ENCODE measurements around the gene SPIN4.
"Not testable (repeated sequence)": the region's sequence is repeated elsewhere in the genome, so short reads cannot be mapped to it uniquely, and the experiment has no call there.

The SPIN4 gene

GRCh38 chrX:63350941-63351616 lies at the start of gene SPIN4:
SPIN4 (minus strand) TSS chrX:63351332; CDS start chrX:63350819, 513 bp downstream.
- peaks cover 6% of the 10 kb centered on the region; the same call in 1 of the 2 replicates for H3K4me1 ChIP-seq (ENCODE audit: insufficient read depth, low read length)
- peak within 1 kb of the TSS; percentile 80; the same call in 1 of the 2 replicates for H3K9ac ChIP-seq (ENCODE audit: low read depth, low read length)
- H3K9me3 ChIP-seq (ENCODE audit: insufficient read depth, low read depth, low read length): no peaks in the 10 kb centered on the region; the same call in 1 of the 2 replicates
- no peaks in the 10 kb centered on the region for H3K36me3 ChIP-seq (ENCODE audit: insufficient read depth, low read depth, low read length)
- H3K27me3 ChIP-seq (ENCODE audit: insufficient read depth, low read length): no peaks in the 10 kb centered on the region
- H3K27ac ChIP-seq (ENCODE audit: low read length): no peak within 1 kb of the TSS
- peak within 1 kb of the TSS; percentile 91 for H3K4me3 ChIP-seq (ENCODE audit: low read length)

- no peaks in the 10 kb centered on the region for H3K27me3 ChIP-seq (ENCODE audit: insufficient read depth, low read length)
- no peaks in the 10 kb centered on the region for H3K4me1 ChIP-seq (ENCODE audit: insufficient read depth, low read length)
- H3K36me3 ChIP-seq (ENCODE audit: insufficient read depth, low read depth, low read length): no peaks in the 10 kb centered on the region
- H3K4me3 ChIP-seq (ENCODE audit: low read length): no peak overlapping the region
- peaks cover 9% of the 10 kb centered on the region; the same call in 1 of the 2 replicates for H3K9me3 ChIP-seq (ENCODE audit: insufficient read depth, low read depth, low read length)
- H3K27ac ChIP-seq (ENCODE audit: low read length): no peak overlapping the region
- H3K9ac ChIP-seq (ENCODE audit: low read depth, low read length): no peak overlapping the region
Observed at GRCh38 chrX:63400340-63400739, 49.2 kb upstream of the SPIN4 start.

- H3K9ac ChIP-seq (ENCODE audit: low read depth, low read length): no peak overlapping the region
- no peaks in the 10 kb centered on the region for H3K9me3 ChIP-seq (ENCODE audit: insufficient read depth, low read depth, low read length)
Observed at GRCh38 chrX:63394872-63395271, 43.7 kb upstream of the SPIN4 start.

GRCh38 chrX:63393094-63393493 lies 42.0 kb upstream of the SPIN4 start:
- not testable (repeated sequence) for H3K9ac ChIP-seq (ENCODE audit: low read depth, low read length); H3K27me3 ChIP-seq (ENCODE audit: insufficient read depth, low read length); H3K9me3 ChIP-seq (ENCODE audit: insufficient read depth, low read depth, low read length); H3K4me1 ChIP-seq (ENCODE audit: insufficient read depth, low read length); H3K4me3 ChIP-seq (ENCODE audit: low read length); H3K27ac ChIP-seq (ENCODE audit: low read length); H3K36me3 ChIP-seq (ENCODE audit: insufficient read depth, low read depth, low read length)

More at GRCh38 chrX:63394872-63395271, 43.7 kb upstream of the SPIN4 start:
- no peaks in the 10 kb centered on the region for H3K27me3 ChIP-seq (ENCODE audit: insufficient read depth, low read length)
- H3K4me1 ChIP-seq (ENCODE audit: insufficient read depth, low read length): peaks cover 3% of the 10 kb centered on the region; the same call in 1 of the 2 replicates
- no peak overlapping the region for H3K27ac ChIP-seq (ENCODE audit: low read length)
- H3K4me3 ChIP-seq (ENCODE audit: low read length): peak overlapping the region; percentile 34; the same call in 1 of the 2 replicates
- H3K36me3 ChIP-seq (ENCODE audit: insufficient read depth, low read depth, low read length): no peaks in the 10 kb centered on the region

GRCh38 chrX:63387411-63387810 lies 36.3 kb upstream of the SPIN4 start:
- no peaks in the 10 kb centered on the region for H3K9me3 ChIP-seq (ENCODE audit: insufficient read depth, low read depth, low read length)
- H3K36me3 ChIP-seq (ENCODE audit: insufficient read depth, low read depth, low read length): no peaks in the 10 kb centered on the region
- no peak overlapping the region for H3K4me3 ChIP-seq (ENCODE audit: low read length)
- H3K4me1 ChIP-seq (ENCODE audit: insufficient read depth, low read length): no peaks in the 10 kb centered on the region
- no peak overlapping the region for H3K9ac ChIP-seq (ENCODE audit: low read depth, low read length)
- H3K27me3 ChIP-seq (ENCODE audit: insufficient read depth, low read length): no peaks in the 10 kb centered on the region
- H3K27ac ChIP-seq (ENCODE audit: low read length): no peak overlapping the region

GRCh38 chrX:63384263-63384662 lies 33.1 kb upstream of the SPIN4 start:
- H3K9ac ChIP-seq (ENCODE audit: low read depth, low read length): not testable (repeated sequence)

GRCh38 chrX:63373012-63373411 lies 21.9 kb upstream of the SPIN4 start:
- not testable (repeated sequence) for H3K27me3 ChIP-seq (ENCODE audit: insufficient read depth, low read length); H3K9me3 ChIP-seq (ENCODE audit: insufficient read depth, low read depth, low read length); H3K36me3 ChIP-seq (ENCODE audit: insufficient read depth, low read depth, low read length); H3K27ac ChIP-seq (ENCODE audit: low read length); H3K9ac ChIP-seq (ENCODE audit: low read depth, low read length); H3K4me3 ChIP-seq (ENCODE audit: low read length); H3K4me1 ChIP-seq (ENCODE audit: insufficient read depth, low read length)

More at GRCh38 chrX:63384263-63384662, 33.1 kb upstream of the SPIN4 start:
- not testable (repeated sequence) for H3K36me3 ChIP-seq (ENCODE audit: insufficient read depth, low read depth, low read length); H3K9me3 ChIP-seq (ENCODE audit: insufficient read depth, low read depth, low read length); H3K27me3 ChIP-seq (ENCODE audit: insufficient read depth, low read length); H3K4me3 ChIP-seq (ENCODE audit: low read length); H3K27ac ChIP-seq (ENCODE audit: low read length); H3K4me1 ChIP-seq (ENCODE audit: insufficient read depth, low read length)

- peaks cover 29% of the 10 kb centered on the region for H3K9me3 ChIP-seq (ENCODE audit: insufficient read depth, low read depth, low read length)
- H3K9ac ChIP-seq (ENCODE audit: low read depth, low read length); H3K4me3 ChIP-seq (ENCODE audit: low read length); H3K4me1 ChIP-seq (ENCODE audit: insufficient read depth, low read length); H3K27ac ChIP-seq (ENCODE audit: low read length); H3K27me3 ChIP-seq (ENCODE audit: insufficient read depth, low read length); H3K36me3 ChIP-seq (ENCODE audit: insufficient read depth, low read depth, low read length): not testable (repeated sequence)
Observed at GRCh38 chrX:63367699-63368098, 16.6 kb upstream of the SPIN4 start.

- H3K27me3 ChIP-seq (ENCODE audit: insufficient read depth, low read length): no peaks in the 10 kb centered on the region
- peaks cover 2% of the 10 kb centered on the region; the same call in 1 of the 2 replicates for H3K4me1 ChIP-seq (ENCODE audit: insufficient read depth, low read length)
- peaks cover 29% of the 10 kb centered on the region for H3K9me3 ChIP-seq (ENCODE audit: insufficient read depth, low read depth, low read length)
- no peak overlapping the region for H3K27ac ChIP-seq (ENCODE audit: low read length)
- no peak overlapping the region for H3K4me3 ChIP-seq (ENCODE audit: low read length)
- H3K36me3 ChIP-seq (ENCODE audit: insufficient read depth, low read depth, low read length): no peaks in the 10 kb centered on the region
- no peak overlapping the region for H3K9ac ChIP-seq (ENCODE audit: low read depth, low read length)
Observed at GRCh38 chrX:63363788-63364187, 12.7 kb upstream of the SPIN4 start.

GRCh38 chrX:63361494-63361893 lies 10.4 kb upstream of the SPIN4 start:
- H3K9ac ChIP-seq (ENCODE audit: low read depth, low read length): no peak overlapping the region
- H3K9me3 ChIP-seq (ENCODE audit: insufficient read depth, low read depth, low read length): peaks cover 24% of the 10 kb centered on the region
- H3K27me3 ChIP-seq (ENCODE audit: insufficient read depth, low read length): no peaks in the 10 kb centered on the region
- H3K4me1 ChIP-seq (ENCODE audit: insufficient read depth, low read length): peaks cover 2% of the 10 kb centered on the region; the same call in 1 of the 2 replicates
- no peaks in the 10 kb centered on the region for H3K36me3 ChIP-seq (ENCODE audit: insufficient read depth, low read depth, low read length)
- no peak overlapping the region for H3K4me3 ChIP-seq (ENCODE audit: low read length)
- H3K27ac ChIP-seq (ENCODE audit: low read length): no peak overlapping the region

- Histone ChIP-seq H3K9ac (ENCODE audit: low read depth, low read length) (no peak overlapping the region), H3K27me3 (ENCODE audit: insufficient read depth, low read length) (no peaks in the 10 kb centered on the region), H3K36me3 (ENCODE audit: insufficient read depth, low read depth, low read length) (no peaks in the 10 kb centered on the region), H3K27ac (ENCODE audit: low read length) (no peak overlapping the region), H3K9me3 (ENCODE audit: insufficient read depth, low read depth, low read length) (no peaks in the 10 kb centered on the region; the same call in 1 of the 2 replicates), H3K4me3 (ENCODE audit: low read length) (no peak overlapping the region), H3K4me1 (ENCODE audit: insufficient read depth, low read length) (peaks cover 6% of the 10 kb centered on the region; the same call in 1 of the 2 replicates)
Observed at GRCh38 chrX:63354484-63354883, 3.4 kb upstream of the SPIN4 start.

GRCh38 chrX:63350465-63350877 lies 661 bp downstream of the SPIN4 start:
- H3K4me1 ChIP-seq (ENCODE audit: insufficient read depth, low read length): peaks cover 6% of the 10 kb centered on the region; the same call in 1 of the 2 replicates
- peak overlapping the region; percentile 80; the same call in 1 of the 2 replicates for H3K9ac ChIP-seq (ENCODE audit: low read depth, low read length)
- H3K36me3 ChIP-seq (ENCODE audit: insufficient read depth, low read depth, low read length): no peaks in the 10 kb centered on the region
- H3K27me3 ChIP-seq (ENCODE audit: insufficient read depth, low read length): no peaks in the 10 kb centered on the region
- H3K9me3 ChIP-seq (ENCODE audit: insufficient read depth, low read depth, low read length): no peaks in the 10 kb centered on the region; the same call in 1 of the 2 replicates
- H3K4me3 ChIP-seq (ENCODE audit: low read length): peak overlapping the region; percentile 91
- H3K27ac ChIP-seq (ENCODE audit: low read length): no peak overlapping the region

All from iPS-20b (cell line).